Muscle of leg (tissue), 16 donors: ENCODE results near the gene SLC39A1. TPM values are rescaled to one million over a fixed set of nuclear protein-coding genes. Genes with fewer than 3 reads are reported as not detected.
A peak's percentile ranks its signal among the peaks of the same experiment; 100 is the strongest.
"Not testable (repeated sequence)": the region's sequence is repeated elsewhere in the genome, so short reads cannot be mapped to it uniquely, and the experiment has no call there.

Experiments used
- DNase-seq: peaks from one replicate; pipeline ENCODE4 v3.0.0; 2013
- H3K27ac ChIP-seq: one replicate; pipeline ENCODE4 v1.5.1; 2013; ENCODE audit warnings: mild to moderate bottlenecking, low read length, control low read depth
- H3K27me3 ChIP-seq: one replicate; pipeline ENCODE4 v1.6.1; 2013; ENCODE audit warnings: low read length; ENCODE audit not compliant: control insufficient read depth, insufficient read depth
- H3K36me3 ChIP-seq: one replicate; pipeline ENCODE4 v1.6.1; 2013; ENCODE audit warnings: low read length; ENCODE audit not compliant: control insufficient read depth, insufficient read depth
- H3K4me1 ChIP-seq: one replicate; pipeline ENCODE4 v1.6.1; 2013; ENCODE audit warnings: low read length; ENCODE audit not compliant: control insufficient read depth, insufficient read depth
- H3K4me3 ChIP-seq: one replicate; pipeline ENCODE4 v1.5.1; 2013; ENCODE audit warnings: low read length, control low read depth
- H3K9me3 ChIP-seq: replicated peaks from 2 replicates; pipeline ENCODE4 v1.6.1; 2013; ENCODE audit warnings: low read depth, low read length; ENCODE audit not compliant: control insufficient read depth
- WGBS: methylation state at CpG from one replicate; pipeline ENCODE4 v1.1.5; 2013; ENCODE audit warnings: missing lambda C conversion rate; ENCODE audit not compliant: insufficient coverage; 5-methylcytosine and 5-hydroxymethylcytosine counted together
- long read RNA-seq, 11 donors: transcript quantifications; one replicate each; lab custom pipeline, GENCODE V29; 2026
- polyA plus RNA-seq, 8 donors: library from polyadenylated mRNA; unstranded; fragments of 120-200 nt; gene quantifications; one replicate each; pipeline versions ENCODE4 v1.2.1 to v1.2.3, GENCODE V29; 2013; ENCODE audit warnings: inconsistent platforms in 1 of 8, low replicate concordance in 1 of 8; ENCODE audit not compliant: insufficient read length in 8 of 8, insufficient read depth in 1 of 8
- total RNA-seq: library from RNA; stranded (reverse); fragments of 120-200 nt; gene quantifications from one replicate; pipeline ENCODE4 v1.2.4, GENCODE V29; 2013

SLC39A1 gene
- total RNA-seq (44.4 TPM), polyA plus RNA-seq (10 to 100 TPM; 33.0 to 59.2 (median 45.5) TPM)
- long read RNA-seq, donor 1, transcript SLC39A1-202 (4 exons, 2,084 nt): major isoform, 5 of 14 reads
- long read RNA-seq, donor 1, partial matches to known transcripts: 5 of 14 reads
- long read RNA-seq, donor 1, other reads (novel, unspliced or antisense): 0 of 14 reads
- long read RNA-seq, donor 2, partial matches to known transcripts: 0 of 1 reads
- long read RNA-seq, donor 2, other reads (novel, unspliced or antisense): 0 of 1 reads
- long read RNA-seq, donor 3, transcript SLC39A1-202 (4 exons, 2,084 nt): major isoform, 16 of 18 reads
- long read RNA-seq, donor 3, partial matches to known transcripts: 0 of 18 reads
- long read RNA-seq, donor 3, other reads (novel, unspliced or antisense): 0 of 18 reads
- long read RNA-seq, donor 4, transcript SLC39A1-202 (4 exons, 2,084 nt): major isoform, 9 of 11 reads
- long read RNA-seq, donor 4, partial matches to known transcripts: 0 of 11 reads
- long read RNA-seq, donor 4, other reads (novel, unspliced or antisense): 0 of 11 reads
- long read RNA-seq, donor 5, transcript SLC39A1-204 (3 exons, 2,723 nt): minor isoform, 9 of 40 reads
- long read RNA-seq, donor 5, transcript SLC39A1-202 (4 exons, 2,084 nt): major isoform, 30 of 40 reads
- long read RNA-seq, donor 5, partial matches to known transcripts: 0 of 40 reads
- long read RNA-seq, donor 5, other reads (novel, unspliced or antisense): 0 of 40 reads
- long read RNA-seq, donor 6, transcript SLC39A1-204 (3 exons, 2,723 nt): minor isoform, 6 of 26 reads
- long read RNA-seq, donor 6, transcript SLC39A1-202 (4 exons, 2,084 nt): major isoform, 18 of 26 reads
- long read RNA-seq, donor 6, partial matches to known transcripts: 0 of 26 reads
- long read RNA-seq, donor 6, other reads (novel, unspliced or antisense): 0 of 26 reads
- long read RNA-seq, donor 7, transcript SLC39A1-202 (4 exons, 2,084 nt): major isoform, 22 of 25 reads
- long read RNA-seq, donor 7, partial matches to known transcripts: 0 of 25 reads
- long read RNA-seq, donor 7, other reads (novel, unspliced or antisense): 0 of 25 reads
- long read RNA-seq, donor 8, transcript SLC39A1-202 (4 exons, 2,084 nt): major isoform, 9 of 9 reads
- long read RNA-seq, donor 8, partial matches to known transcripts: 0 of 9 reads
- long read RNA-seq, donor 8, other reads (novel, unspliced or antisense): 0 of 9 reads
- long read RNA-seq, donor 9, partial matches to known transcripts: 0 of 5 reads
- long read RNA-seq, donor 9, other reads (novel, unspliced or antisense): 0 of 5 reads
- long read RNA-seq, donor 10, transcript SLC39A1-204 (3 exons, 2,723 nt): minor isoform, 8 of 27 reads
- long read RNA-seq, donor 10, transcript SLC39A1-202 (4 exons, 2,084 nt): major isoform, 18 of 27 reads
- long read RNA-seq, donor 10, partial matches to known transcripts: 0 of 27 reads
- long read RNA-seq, donor 10, other reads (novel, unspliced or antisense): 0 of 27 reads
- long read RNA-seq, donor 11, transcript SLC39A1-202 (4 exons, 2,084 nt): major isoform, 8 of 14 reads
- long read RNA-seq, donor 11, partial matches to known transcripts: 0 of 14 reads
- long read RNA-seq, donor 11, other reads (novel, unspliced or antisense): 0 of 14 reads

GRCh38 chr1:153963030-153963849 lies at the start of gene SLC39A1:
TSS of gene SLC39A1 (minus strand) at chr1:153963537. CDS start at chr1:153962715, 822 bp downstream.
- peak; percentile 99 for DNase-seq
- Histone ChIP-seq H3K4me1 (peaks cover 48% of the 10 kb centered on the region), H3K4me3 (peak within 1 kb of the TSS; percentile 76), H3K27ac (peak within 1 kb of the TSS; percentile 87), H3K27me3 (no peaks in the 10 kb centered on the region), H3K9me3 (no peaks in the 10 kb centered on the region), H3K36me3 (peaks cover 21% of the 10 kb centered on the region)
- WGBS: 1% methylated on average over 39 of the region's 54 CpGs

- 94% methylated on average over 11 of the region's 14 CpGs for WGBS
- H3K27ac ChIP-seq, H3K9me3 ChIP-seq, DNase-seq, H3K27me3 ChIP-seq, H3K4me3 ChIP-seq, H3K4me1 ChIP-seq, H3K36me3 ChIP-seq: not testable (repeated sequence)
Observed at GRCh38 chr1:154012543-154012942, 49.2 kb upstream of the SLC39A1 start.

GRCh38 chr1:154012129-154012528 lies 48.8 kb upstream of the SLC39A1 start:
- H3K4me1 ChIP-seq: no peaks in the 10 kb centered on the region
- H3K27ac ChIP-seq: no peak overlapping the region
- H3K9me3 ChIP-seq: no peaks in the 10 kb centered on the region
- no CpG with 5 or more reads among the region's 1 CpG for WGBS
- H3K36me3 ChIP-seq: no peaks in the 10 kb centered on the region
- no peaks in the 10 kb centered on the region for H3K27me3 ChIP-seq
- DNase-seq: no peak
- H3K4me3 ChIP-seq: no peak overlapping the region

GRCh38 chr1:154006136-154006535 lies 42.8 kb upstream of the SLC39A1 start:
- H3K27me3 ChIP-seq: no peaks in the 10 kb centered on the region
- H3K4me3 ChIP-seq: no peak overlapping the region
- DNase-seq: no peak
- H3K9me3 ChIP-seq: no peaks in the 10 kb centered on the region
- no CpG with 5 or more reads among the region's 3 CpGs for WGBS
- H3K27ac ChIP-seq: no peak overlapping the region
- no peaks in the 10 kb centered on the region for H3K4me1 ChIP-seq
- H3K36me3 ChIP-seq: no peaks in the 10 kb centered on the region

GRCh38 chr1:154000420-154000819 lies 37.1 kb upstream of the SLC39A1 start:
- Histone ChIP-seq H3K4me1 (no peaks in the 10 kb centered on the region), H3K27ac (no peak overlapping the region), H3K36me3 (no peaks in the 10 kb centered on the region), H3K4me3 (no peak overlapping the region), H3K27me3 (no peaks in the 10 kb centered on the region), H3K9me3 (no peaks in the 10 kb centered on the region)
- no peak for DNase-seq
- no CpG with 5 or more reads among the region's 4 CpGs for WGBS

- DNase-seq, H3K9me3 ChIP-seq, H3K4me1 ChIP-seq, H3K27ac ChIP-seq, H3K4me3 ChIP-seq, H3K27me3 ChIP-seq: not testable (repeated sequence)
- peaks cover 28% of the 10 kb centered on the region for H3K36me3 ChIP-seq
- WGBS: 100% methylated on average over 1 of the region's 10 CpGs
Observed at GRCh38 chr1:153996882-153997281, 33.5 kb upstream of the SLC39A1 start.

GRCh38 chr1:153995640-153996039 lies 32.3 kb upstream of the SLC39A1 start:
- no peak for DNase-seq
- no peak overlapping the region for H3K27ac ChIP-seq
- WGBS: 98% methylated on average over 9 of the region's 11 CpGs
- no peaks in the 10 kb centered on the region for H3K9me3 ChIP-seq
- H3K4me1 ChIP-seq: peaks cover 6% of the 10 kb centered on the region
- no peak overlapping the region for H3K4me3 ChIP-seq
- H3K27me3 ChIP-seq: no peaks in the 10 kb centered on the region
- H3K36me3 ChIP-seq: peaks cover 30% of the 10 kb centered on the region

- H3K9me3 ChIP-seq: no peaks in the 10 kb centered on the region
- no peak overlapping the region for H3K27ac ChIP-seq
- no CpG with 5 or more reads among the region's 3 CpGs for WGBS
- DNase-seq: peak; percentile 36
- no peaks in the 10 kb centered on the region for H3K27me3 ChIP-seq
- peaks cover 30% of the 10 kb centered on the region for H3K36me3 ChIP-seq
- no peak overlapping the region for H3K4me3 ChIP-seq
- H3K4me1 ChIP-seq: peaks cover 6% of the 10 kb centered on the region
Observed at GRCh38 chr1:153995202-153995601, 31.9 kb upstream of the SLC39A1 start.

- no peak overlapping the region for H3K27ac ChIP-seq
- peaks cover 6% of the 10 kb centered on the region for H3K4me1 ChIP-seq
- WGBS: 71% methylated on average over 2 of the region's 2 CpGs
Observed at GRCh38 chr1:153991806-153992205, 28.5 kb upstream of the SLC39A1 start.

More at GRCh38 chr1:153991806-153992205, 28.5 kb upstream of the SLC39A1 start:
- Histone ChIP-seq H3K27me3 (no peaks in the 10 kb centered on the region), H3K4me3 (no peak overlapping the region), H3K9me3 (no peaks in the 10 kb centered on the region), H3K36me3 (peaks cover 30% of the 10 kb centered on the region)
- no peak for DNase-seq
